ENCODE measurements around the gene RBM33. TPM values are rescaled to one million over a fixed set of nuclear protein-coding genes. Genes with fewer than 3 reads are reported as not detected.

The RBM33 gene
- total RNA-seq, 1 experiment from 2014 or later: 81.8 TPM

- TF ChIP-seq TP53 (CRISPR knock-in tag; IDR thresholded peaks at IDR 0.05): no peak
- TF ChIP-seq CDX4 (CRISPR knock-in tag; IDR thresholded peaks at IDR 0.05; ENCODE audit: borderline replicate concordance): no peak
Measured at GRCh38 chr7:155665957-155666287, 21.5 kb downstream of the RBM33 start (continued).

DNA sequence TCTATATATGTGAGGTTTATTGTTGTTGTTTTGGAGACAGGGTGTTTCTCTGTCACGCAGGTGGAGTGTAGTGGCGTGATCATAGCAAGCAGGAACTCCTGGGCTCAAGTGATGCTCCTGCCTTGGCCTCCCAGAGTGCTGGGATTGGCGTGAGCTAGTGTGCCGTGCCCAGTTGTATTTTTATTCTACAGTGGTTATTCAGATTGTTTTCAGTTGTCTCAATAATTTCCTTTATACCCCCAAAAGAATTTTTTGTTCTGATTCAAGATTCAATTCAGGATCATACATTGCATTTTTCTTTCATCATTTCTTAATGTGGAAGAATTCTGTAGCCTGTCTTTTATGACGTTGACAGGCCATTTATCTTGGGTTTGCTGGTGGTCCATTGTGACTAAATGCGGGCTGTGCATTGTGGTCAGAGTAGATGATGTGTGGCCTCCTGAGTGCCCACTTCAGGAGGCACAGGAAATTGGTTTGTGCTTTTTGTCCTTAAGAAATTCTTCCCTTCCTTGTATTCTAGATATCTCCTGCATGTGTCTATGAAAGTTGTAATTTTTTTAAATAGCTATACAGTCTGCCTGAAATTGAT lies 22.9 kb downstream of the RBM33 start:
- no peaks in the 10 kb centered on the region for H3K9me3 Mint-ChIP-seq
- H3K4me3 Mint-ChIP-seq: no peak overlapping the region
- DNase-seq (ENCODE audit: low spot score) (no peak), ATAC-seq (no peak)
- POLR2A ChIA-PET: no interaction called here
- no peak for TF ChIP-seq GTF2I (CRISPR knock-in tag; conservative IDR thresholded peaks at IDR 0.05)
- TF ChIP-seq CDX4 (CRISPR knock-in tag; IDR thresholded peaks at IDR 0.05; ENCODE audit: borderline replicate concordance): no peak
- TF ChIP-seq KAT7 (CRISPR knock-in tag; IDR thresholded peaks at IDR 0.05; ENCODE audit: borderline replicate concordance): no peak
- no peak for TF ChIP-seq CREB1 (CRISPR knock-in tag; IDR thresholded peaks at IDR 0.05)
- TF ChIP-seq AR (CRISPR knock-in tag; IDR thresholded peaks at IDR 0.05): no peak
- TF ChIP-seq ETV6 (CRISPR knock-in tag; IDR thresholded peaks at IDR 0.05): no peak
- TF ChIP-seq, protein P1, sequence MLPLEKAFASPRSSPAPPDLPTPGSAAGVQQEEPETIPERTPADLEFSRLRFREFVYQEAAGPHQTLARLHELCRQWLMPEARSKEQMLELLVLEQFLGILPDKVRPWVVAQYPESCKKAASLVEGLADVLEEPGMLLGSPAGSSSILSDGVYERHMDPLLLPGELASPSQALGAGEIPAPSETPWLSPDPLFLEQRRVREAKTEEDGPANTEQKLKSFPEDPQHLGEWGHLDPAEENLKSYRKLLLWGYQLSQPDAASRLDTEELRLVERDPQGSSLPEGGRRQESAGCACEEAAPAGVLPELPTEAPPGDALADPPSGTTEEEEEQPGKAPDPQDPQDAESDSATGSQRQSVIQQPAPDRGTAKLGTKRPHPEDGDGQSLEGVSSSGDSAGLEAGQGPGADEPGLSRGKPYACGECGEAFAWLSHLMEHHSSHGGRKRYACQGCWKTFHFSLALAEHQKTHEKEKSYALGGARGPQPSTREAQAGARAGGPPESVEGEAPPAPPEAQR (CRISPR knock-in tag; IDR thresholded peaks at IDR 0.05): no peak
- no peak for TF ChIP-seq MYBL2 (CRISPR knock-in tag; IDR thresholded peaks at IDR 0.05)
- no peak for TF ChIP-seq FOXJ3 (CRISPR knock-in tag; IDR thresholded peaks at IDR 0.05; ENCODE audit: borderline replicate concordance)
- TF ChIP-seq SOX15 (CRISPR knock-in tag; IDR thresholded peaks at IDR 0.05): no peak
- H3K4me1 Mint-ChIP-seq: peaks cover 44% of the 10 kb centered on the region
- CTCF ChIA-PET: interaction anchor here (2.7 kb wide), 1 partner anchor 69 kb away, joined by 11 read pairs; no protein-coding TSS in a partner anchor
- no peaks in the 10 kb centered on the region for H3K27me3 Mint-ChIP-seq (ENCODE audit: low read depth)
- H3K36me3 Mint-ChIP-seq: peaks cover 3% of the 10 kb centered on the region
- H3K27ac Mint-ChIP-seq: no peak overlapping the region

- peak; percentile 99 for ATAC-seq
- no peak for TF ChIP-seq ZNF396 (CRISPR knock-in tag; IDR thresholded peaks at IDR 0.05; ENCODE audit: borderline replicate concordance)
- ChIA-PET CTCF (interaction anchor here (1.1 kb wide), 1 partner anchor 71 kb away, joined by 4 read pairs; no protein-coding TSS in a partner anchor), POLR2A (no interaction called here)
- Mint-ChIP-seq H3K36me3 (peaks cover 6% of the 10 kb centered on the region), H3K4me1 (peaks cover 33% of the 10 kb centered on the region), H3K9me3 (no peaks in the 10 kb centered on the region), H3K4me3 (no peak overlapping the region), H3K27me3 (ENCODE audit: low read depth) (no peaks in the 10 kb centered on the region), H3K27ac (peak overlapping the region; percentile 62)
- DNase-seq (ENCODE audit: low spot score): peak; percentile 79
Measured at GRCh38 chr7:155669717-155670505, 25.4 kb downstream of the RBM33 start.

- DNase-seq (ENCODE audit: low spot score) (no peak), ATAC-seq (no peak)
- no peaks in the 10 kb centered on the region for H3K27me3 Mint-ChIP-seq (ENCODE audit: low read depth)
- no peak for TF ChIP-seq ZBTB43 (CRISPR knock-in tag; IDR thresholded peaks at IDR 0.05)
- H3K4me1 Mint-ChIP-seq: peaks cover 36% of the 10 kb centered on the region
- no peak overlapping the region for H3K4me3 Mint-ChIP-seq
- CTCF ChIA-PET: interaction anchor here (1.1 kb wide), 1 partner anchor 72 kb away, joined by 4 read pairs; no protein-coding TSS in a partner anchor
- POLR2A ChIA-PET: no interaction called here
- H3K9me3 Mint-ChIP-seq: no peaks in the 10 kb centered on the region
- H3K27ac Mint-ChIP-seq: peak overlapping the region; percentile 62
- peaks cover 3% of the 10 kb centered on the region for H3K36me3 Mint-ChIP-seq
Measured at GRCh38 chr7:155670521-155670920, 26.1 kb downstream of the RBM33 start.

All from WTC11 (cell line).